SIG-M5 treated with dmso at 0.1 percent for 504 hours (cell line): ENCODE results near the gene ARF6.
A peak's percentile ranks its signal among the peaks of the same experiment; 100 is the strongest.
"Not testable (repeated sequence)": the region's sequence is repeated elsewhere in the genome, so short reads cannot be mapped to it uniquely, and the experiment has no call there.

Experiments
- DNase-seq: peaks from one replicate; lab custom pipeline; 2025; ENCODE audit not compliant: unreplicated experiment; lab: John Stamatoyannopoulos, UW

ARF6 gene

GRCh38 chr14:49892636-49893308 lies at the start of gene ARF6:
ARF6 (plus strand) TSS chr14:49893082; CDS start chr14:49893737, 655 bp downstream.
- DNase-seq, result peak; percentile 95

DNA sequence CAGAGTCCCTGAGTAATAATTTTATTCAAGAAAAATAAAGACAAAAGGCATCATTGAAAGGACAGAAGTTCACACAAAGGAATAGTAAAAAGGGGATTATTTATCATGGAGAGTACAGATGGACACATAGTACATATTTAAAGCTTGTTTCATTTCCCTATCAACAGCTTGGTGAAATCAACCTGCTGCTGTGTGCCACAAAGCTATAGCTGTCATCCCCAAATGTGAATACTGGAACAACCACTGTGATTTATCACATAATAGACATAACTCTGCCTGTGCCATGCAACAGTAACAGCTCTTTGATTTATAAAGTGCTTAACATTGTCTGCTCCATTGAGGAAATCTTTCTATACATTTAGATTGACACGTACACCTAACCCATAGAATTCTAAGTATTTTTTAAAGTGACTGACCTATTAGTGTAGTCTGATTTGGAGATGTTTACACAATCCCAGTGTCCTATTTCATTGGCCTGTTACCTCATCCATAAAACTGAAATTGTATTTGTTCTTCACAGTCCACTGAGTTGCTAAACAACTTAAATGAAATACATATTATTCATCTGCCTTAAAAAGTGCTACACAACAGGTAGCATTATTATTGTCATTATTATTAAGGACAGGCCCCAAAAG lies 43.6 kb upstream of the ARF6 start:
- DNase-seq, result no peak

GRCh38 chr14:49851813-49852212 lies 41.1 kb upstream of the ARF6 start:
- peak; percentile 14 for DNase-seq

DNA sequence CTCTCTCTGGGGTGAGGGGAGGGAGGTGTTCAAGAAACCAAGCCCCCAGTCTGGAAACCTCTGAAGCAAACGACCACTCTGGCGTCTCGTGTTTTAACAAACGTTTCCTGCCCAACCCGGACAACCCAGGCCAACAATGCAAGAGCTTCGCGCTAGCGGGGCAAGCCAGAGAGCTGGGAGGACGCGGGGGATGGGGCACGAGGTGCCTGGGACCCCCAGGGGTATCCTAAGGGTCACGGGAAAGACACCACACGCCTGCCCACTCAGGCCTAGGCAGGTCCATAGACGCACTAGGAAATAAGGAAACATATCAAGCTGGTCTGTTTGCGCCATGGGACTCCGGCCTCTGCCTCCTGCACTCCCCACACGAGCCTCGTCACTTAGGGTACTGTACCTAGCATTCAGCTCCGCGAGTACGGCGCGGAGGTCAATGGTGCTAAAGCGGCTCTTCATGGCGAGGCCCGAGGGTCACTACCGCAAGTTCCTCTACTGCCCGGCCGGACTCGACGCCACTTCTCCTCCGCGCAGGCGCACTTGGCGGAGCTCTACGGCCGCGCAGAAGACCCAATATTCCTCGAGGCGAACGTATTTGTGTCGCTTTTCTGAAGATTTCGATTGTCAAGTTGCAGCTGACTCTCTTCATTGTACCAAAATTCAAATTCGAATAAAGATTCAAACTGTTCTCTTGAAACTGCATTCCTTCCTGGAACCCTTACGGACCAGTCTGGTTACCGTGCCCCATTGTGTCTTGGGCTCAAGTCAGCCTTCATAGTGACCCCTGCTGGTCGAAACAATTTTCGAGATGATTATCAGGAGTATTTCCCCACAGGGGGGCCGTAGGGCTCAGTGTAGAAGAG lies 40.4 kb upstream of the ARF6 start, which contains the start of gene NEMF:
NEMF (minus strand) TSS at position 488 of the 857 bp plus-strand sequence; CDS start at position 453, 35 bp downstream.
- DNase-seq, result peak; percentile 89

DNA sequence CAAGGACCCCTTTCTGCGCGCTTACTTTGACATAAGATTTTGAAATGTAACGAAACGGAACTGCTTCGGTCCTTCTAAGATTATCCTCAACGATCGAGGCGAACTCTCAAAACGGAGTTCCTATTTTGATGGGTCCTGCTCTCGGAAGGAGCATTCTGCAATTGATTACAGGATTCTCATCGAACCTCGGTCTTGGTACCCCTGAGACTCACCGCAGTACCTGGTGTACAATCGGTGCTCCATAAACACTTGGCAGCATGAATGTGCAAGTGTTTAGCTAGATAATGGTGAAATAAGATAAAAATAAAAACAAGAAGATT lies 39.8 kb upstream of the ARF6 start:
- DNase-seq, result no peak

DNA sequence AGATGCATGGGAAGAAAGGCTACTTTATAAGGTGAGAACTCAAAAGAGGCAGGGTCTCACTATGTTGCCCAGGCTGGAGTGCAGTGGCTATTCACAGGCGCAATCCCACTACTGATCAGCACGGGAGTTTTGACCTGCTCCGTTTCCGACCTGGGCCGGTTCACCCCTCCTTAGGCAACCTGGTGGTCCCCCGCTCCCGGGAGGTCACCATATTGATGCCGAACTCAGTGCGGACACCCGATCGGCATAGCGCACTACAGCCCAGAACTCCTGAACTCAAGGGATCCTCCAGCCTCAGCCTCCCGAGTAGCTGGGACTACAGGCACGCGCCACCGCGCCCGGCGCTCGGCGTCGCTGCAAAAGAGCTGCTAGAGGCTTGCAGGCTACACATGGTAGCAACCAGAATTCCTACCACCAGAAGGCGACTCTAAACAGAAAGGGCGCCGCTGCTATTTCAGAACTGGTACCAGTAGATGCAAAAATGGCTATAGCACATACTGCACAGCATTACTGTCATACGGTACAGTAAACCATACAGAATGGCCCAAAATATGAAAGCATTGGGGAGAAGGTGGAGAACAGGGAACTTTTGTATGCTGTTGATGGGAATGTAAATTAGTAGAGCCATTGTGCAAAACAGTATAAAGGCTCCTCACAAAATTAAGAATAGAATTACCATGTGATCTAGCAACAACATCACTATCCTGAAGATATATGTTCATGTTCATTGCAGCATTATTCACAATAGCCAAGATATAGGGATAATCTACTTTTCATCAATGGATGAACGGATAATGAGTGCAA lies 39.1 kb upstream of the ARF6 start:
- DNase-seq, result peak; percentile 79

- DNase-seq, result peak; percentile 75
Observed at GRCh38 chr14:49857427-49858003, 35.4 kb upstream of the ARF6 start.

- peak; percentile 57 for DNase-seq
Observed at GRCh38 chr14:49858383-49858782, 34.5 kb upstream of the ARF6 start.

GRCh38 chr14:49860988-49861698 lies 31.7 kb upstream of the ARF6 start:
- DNase-seq, result no peak

DNA sequence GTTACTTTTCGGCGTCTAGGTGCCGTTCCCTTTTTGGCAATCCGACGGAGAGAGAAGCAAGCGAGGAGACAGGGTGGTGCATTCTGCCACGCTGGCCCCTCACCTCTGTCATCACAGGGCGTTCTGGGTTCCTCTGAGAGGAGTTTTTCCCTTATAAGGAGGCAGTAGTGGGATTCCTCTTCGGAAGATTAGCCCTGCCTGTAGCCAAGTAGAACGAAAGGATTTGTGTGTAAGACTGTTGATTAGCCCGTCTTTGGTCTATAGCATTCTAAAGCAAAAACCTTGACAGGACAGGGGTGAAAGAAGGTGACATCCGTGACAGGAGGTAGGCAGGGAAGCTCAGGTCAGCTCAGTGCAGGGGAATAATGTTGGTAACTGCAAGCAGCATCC lies 31.2 kb upstream of the ARF6 start:
- peak; percentile 77 for DNase-seq

GRCh38 chr14:49862089-49862673 lies 30.7 kb upstream of the ARF6 start:
- DNase-seq, result peak; percentile 82

- peak; percentile 38 for DNase-seq
Observed at GRCh38 chr14:49863487-49864281, 29.2 kb upstream of the ARF6 start.

DNA sequence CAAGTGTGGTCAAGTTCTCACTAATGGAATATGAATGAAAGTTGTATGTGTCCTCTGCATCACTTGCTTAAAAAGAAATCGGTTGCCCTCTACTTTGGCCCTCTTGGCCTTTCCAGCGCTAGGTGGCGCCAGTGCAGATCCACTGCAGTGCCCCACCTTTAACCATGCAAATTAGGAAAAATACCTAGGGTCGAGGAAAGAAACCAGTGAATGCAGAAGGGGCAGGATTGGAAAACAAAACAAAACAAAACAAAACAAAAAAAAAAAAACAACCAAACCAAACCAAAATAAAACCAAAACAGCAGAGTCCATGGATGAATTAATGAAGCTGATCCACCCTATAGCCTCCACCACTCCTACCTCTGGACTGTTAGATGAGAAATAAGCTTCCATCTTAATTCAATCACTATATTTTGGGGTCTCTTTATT lies 27.4 kb upstream of the ARF6 start:
- DNase-seq, result peak; percentile 56

- peak; percentile 91 for DNase-seq
Observed at GRCh38 chr14:49867831-49868719, 24.8 kb upstream of the ARF6 start.

DNA sequence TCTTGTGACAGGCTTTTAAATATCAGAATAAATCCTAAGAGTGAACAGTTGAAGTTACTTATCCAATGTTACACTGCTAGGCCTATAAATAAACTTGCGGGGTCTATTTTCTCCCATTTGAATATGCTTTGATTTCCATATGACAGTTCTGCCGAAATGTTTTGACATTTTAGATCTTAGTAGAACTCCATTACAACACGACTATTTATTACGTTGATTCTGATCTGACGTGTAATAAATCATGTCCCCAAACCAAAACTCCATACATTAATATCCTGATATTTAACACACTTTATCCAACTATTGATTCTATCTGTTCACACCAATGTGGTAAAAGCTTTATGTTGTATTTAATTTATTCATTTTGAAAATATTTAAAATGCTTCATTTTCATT lies 24.2 kb upstream of the ARF6 start:
- no peak for DNase-seq

- DNase-seq, result no peak
Observed at GRCh38 chr14:49870908-49871307, 22.0 kb upstream of the ARF6 start.

GRCh38 chr14:49873548-49873947 lies 19.3 kb upstream of the ARF6 start:
- DNase-seq, result not testable (repeated sequence)
